ENCODE measurements around the gene ZNF263.
"Not testable (repeated sequence)": the region's sequence is repeated elsewhere in the genome, so short reads cannot be mapped to it uniquely, and the experiment has no call there.

DNA sequence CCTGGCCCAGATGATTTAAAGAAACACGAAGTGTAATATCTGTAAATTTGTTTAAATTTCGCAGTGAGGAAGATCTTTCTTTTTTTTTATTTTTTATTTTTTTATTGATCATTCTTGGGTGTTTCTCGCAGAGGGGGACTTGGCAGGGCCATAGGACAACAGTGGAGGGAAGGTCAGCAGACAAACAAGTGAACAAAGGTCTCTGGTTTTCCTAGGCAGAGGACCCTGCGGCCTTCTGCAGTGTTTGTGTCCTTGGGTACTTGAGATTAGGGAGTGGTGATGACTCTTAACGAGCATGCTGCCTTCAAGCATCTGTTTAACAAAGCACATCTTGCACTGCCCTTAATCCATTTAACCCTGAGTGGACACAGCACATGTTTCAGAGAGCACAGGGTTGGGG is 12.6 kb upstream of the ZNF263 start:
- TF ChIP-seq, protein P1, sequence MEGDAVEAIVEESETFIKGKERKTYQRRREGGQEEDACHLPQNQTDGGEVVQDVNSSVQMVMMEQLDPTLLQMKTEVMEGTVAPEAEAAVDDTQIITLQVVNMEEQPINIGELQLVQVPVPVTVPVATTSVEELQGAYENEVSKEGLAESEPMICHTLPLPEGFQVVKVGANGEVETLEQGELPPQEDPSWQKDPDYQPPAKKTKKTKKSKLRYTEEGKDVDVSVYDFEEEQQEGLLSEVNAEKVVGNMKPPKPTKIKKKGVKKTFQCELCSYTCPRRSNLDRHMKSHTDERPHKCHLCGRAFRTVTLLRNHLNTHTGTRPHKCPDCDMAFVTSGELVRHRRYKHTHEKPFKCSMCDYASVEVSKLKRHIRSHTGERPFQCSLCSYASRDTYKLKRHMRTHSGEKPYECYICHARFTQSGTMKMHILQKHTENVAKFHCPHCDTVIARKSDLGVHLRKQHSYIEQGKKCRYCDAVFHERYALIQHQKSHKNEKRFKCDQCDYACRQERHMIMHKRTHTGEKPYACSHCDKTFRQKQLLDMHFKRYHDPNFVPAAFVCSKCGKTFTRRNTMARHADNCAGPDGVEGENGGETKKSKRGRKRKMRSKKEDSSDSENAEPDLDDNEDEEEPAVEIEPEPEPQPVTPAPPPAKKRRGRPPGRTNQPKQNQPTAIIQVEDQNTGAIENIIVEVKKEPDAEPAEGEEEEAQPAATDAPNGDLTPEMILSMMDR (IDR thresholded peaks at IDR 0.05), result not testable (repeated sequence)
- not testable (repeated sequence) for TF ChIP-seq POLR2A (IDR thresholded peaks at IDR 0.05)
